Left renal pelvis (tissue), 4 donors: ENCODE data around the gene MAPKAPK5. TPM values are rescaled to one million over a fixed set of nuclear protein-coding genes. Genes with fewer than 3 reads are reported as not detected.

Experiments
- polyA plus RNA-seq, 4 donors: library from polyadenylated mRNA; unstranded; fragments of 120-200 nt; gene quantifications; one replicate each; pipeline ENCODE4 v1.2.1, GENCODE V29; 2013; ENCODE audit not compliant: insufficient read length in 4 of 4

The MAPKAPK5 gene
- polyA plus RNA-seq, 4 donors: 37.1 to 56.6 (median 49.3) TPM

Other genes with a start within 250 kb of the MAPKAPK5 start
- 10 to 100 TPM; 67.8 to 92.8 (median 83.5) TPM for gene ATXN2, start 242.9 kb upstream of the MAPKAPK5 start, polyA plus RNA-seq
- gene BRAP, start 156.3 kb upstream of the MAPKAPK5 start, polyA plus RNA-seq: 10 to 100 TPM; 17.1 to 23.6 (median 20.4) TPM
- 10 to 100 TPM; 22.5 to 50.0 (median 37.9) TPM for gene ACAD10, start 156.2 kb upstream of the MAPKAPK5 start, polyA plus RNA-seq
- 100 to 1,000 TPM in 1 of 4 donors, 10 to 100 TPM in 3; 86.7 to 127 (median 93.2) TPM for gene ALDH2, start 75.3 kb upstream of the MAPKAPK5 start, polyA plus RNA-seq
- 10 to 100 TPM; 11.2 to 34.8 (median 34.1) TPM for gene TMEM116, start 170.9 kb downstream of the MAPKAPK5 start, polyA plus RNA-seq
- 100 to 1,000 TPM in 3 of 4 donors, 10 to 100 TPM in 1; 92.2 to 167 (median 147) TPM for gene ERP29, start 171.2 kb downstream of the MAPKAPK5 start, polyA plus RNA-seq